Tibial nerve (tissue), 4 donors: ENCODE results near the gene SDK2.

Experiments
- EP300 ChIP-seq, 2 donors: sonication (generic); formaldehyde crosslinking; IDR thresholded peaks; one replicate each; pipeline ENCODE4 v1.6.1; 2017; ENCODE audit warnings: antibody characterized with exemption in 2 of 2, mild to moderate bottlenecking in 1 of 2
- POLR2A ChIP-seq, 2 donors: fragments of 450-650 bp; IDR thresholded peaks; one replicate each; pipeline ENCODE4 v1.6.1; 2017; ENCODE audit warnings: antibody characterized with exemption in 2 of 2, mild to moderate bottlenecking in 2 of 2, moderate library complexity in 2 of 2
- TF ChIP-seq, protein P1 (sequence below), 5 experiments: fragments of 200-600 bp in 3 of 5; fragments of 450-650 bp in 2 of 5; sonication (generic) in 3 of 5; IDR thresholded peaks; one replicate each; pipeline ENCODE4 v1.5.1; 2016 to 2019; ENCODE audit warnings: antibody characterized with exemption in 5 of 5, mild to moderate bottlenecking in 3 of 5, moderate library complexity in 2 of 5

GRCh38 chr17:73494950-73495349 is 149.3 kb downstream of the SDK2 start:
- TF ChIP-seq, protein P1, sequence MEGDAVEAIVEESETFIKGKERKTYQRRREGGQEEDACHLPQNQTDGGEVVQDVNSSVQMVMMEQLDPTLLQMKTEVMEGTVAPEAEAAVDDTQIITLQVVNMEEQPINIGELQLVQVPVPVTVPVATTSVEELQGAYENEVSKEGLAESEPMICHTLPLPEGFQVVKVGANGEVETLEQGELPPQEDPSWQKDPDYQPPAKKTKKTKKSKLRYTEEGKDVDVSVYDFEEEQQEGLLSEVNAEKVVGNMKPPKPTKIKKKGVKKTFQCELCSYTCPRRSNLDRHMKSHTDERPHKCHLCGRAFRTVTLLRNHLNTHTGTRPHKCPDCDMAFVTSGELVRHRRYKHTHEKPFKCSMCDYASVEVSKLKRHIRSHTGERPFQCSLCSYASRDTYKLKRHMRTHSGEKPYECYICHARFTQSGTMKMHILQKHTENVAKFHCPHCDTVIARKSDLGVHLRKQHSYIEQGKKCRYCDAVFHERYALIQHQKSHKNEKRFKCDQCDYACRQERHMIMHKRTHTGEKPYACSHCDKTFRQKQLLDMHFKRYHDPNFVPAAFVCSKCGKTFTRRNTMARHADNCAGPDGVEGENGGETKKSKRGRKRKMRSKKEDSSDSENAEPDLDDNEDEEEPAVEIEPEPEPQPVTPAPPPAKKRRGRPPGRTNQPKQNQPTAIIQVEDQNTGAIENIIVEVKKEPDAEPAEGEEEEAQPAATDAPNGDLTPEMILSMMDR (IDR thresholded peaks at IDR 0.05), result no peak
- TF ChIP-seq EP300 (IDR thresholded peaks at IDR 0.05), result no peak
- no peak for TF ChIP-seq POLR2A (IDR thresholded peaks at IDR 0.05)
